Mononuclear cell (primary cell): Measurements from ENCODE around the gene TSC2. TPM values are rescaled to one million over a fixed set of nuclear protein-coding genes. Genes with fewer than 3 reads are reported as not detected.
"Not testable (repeated sequence)": the region's sequence is repeated elsewhere in the genome, so short reads cannot be mapped to it uniquely, and the experiment has no call there.

Source experiments
- H3K27me3 ChIP-seq: 2 replicates; pipeline ENCODE4 v1.6.0; 2011; ENCODE audit warnings: low read length, control low read depth; ENCODE audit not compliant: insufficient read depth
- H3K4me1 ChIP-seq: 2 replicates; pipeline ENCODE4 v1.5.1; 2011; ENCODE audit warnings: mild to moderate bottlenecking, low read length, control low read depth; ENCODE audit not compliant: insufficient read depth
- H3K4me3 ChIP-seq: 2 replicates; pipeline ENCODE4 v1.5.1; 2011; ENCODE audit warnings: mild to moderate bottlenecking, low read length, moderate library complexity
- H3K9me3 ChIP-seq: 2 replicates; pipeline ENCODE4 v1.5.1; 2011; ENCODE audit warnings: low read depth, mild to moderate bottlenecking, control low read depth, low read length
- total RNA-seq: library from RNA; depleted of rRNA; stranded (reverse); fragments of >200 nt; gene quantifications from one replicate; pipeline ENCODE4 v1.2.3, GENCODE V29; 2012

TSC2 gene
- total RNA-seq, 1 donor, result 28.3 TPM

GRCh38 chr16:2126928-2127556, 79.3 kb downstream of the TSC2 start:
- not testable (repeated sequence) for H3K27me3 ChIP-seq, H3K9me3 ChIP-seq, H3K4me3 ChIP-seq
- H3K4me1 ChIP-seq, result peaks cover 14% of the 10 kb centered on the region

GRCh38 chr16:2127630-2128280, 80.0 kb downstream of the TSC2 start:
- not testable (repeated sequence) for H3K9me3 ChIP-seq, H3K4me3 ChIP-seq, H3K27me3 ChIP-seq
- peaks cover 14% of the 10 kb centered on the region for H3K4me1 ChIP-seq

GRCh38 chr16:2129251-2129650, 81.5 kb downstream of the TSC2 start:
- not testable (repeated sequence) for H3K4me3 ChIP-seq, H3K9me3 ChIP-seq, H3K27me3 ChIP-seq
- H3K4me1 ChIP-seq, result peaks cover 14% of the 10 kb centered on the region

- H3K9me3 ChIP-seq, result not testable (repeated sequence)
Observed at GRCh38 chr16:2129890-2130447, 82.2 kb downstream of the TSC2 start.

GRCh38 chr16:2133797-2134196, 86.0 kb downstream of the TSC2 start:
- H3K27me3 ChIP-seq, H3K4me3 ChIP-seq, H3K9me3 ChIP-seq, H3K4me1 ChIP-seq: not testable (repeated sequence)

More at GRCh38 chr16:2129890-2130447, 82.2 kb downstream of the TSC2 start:
- not testable (repeated sequence) for H3K27me3 ChIP-seq, H3K4me3 ChIP-seq
- H3K4me1 ChIP-seq, result peaks cover 12% of the 10 kb centered on the region

GRCh38 chr16:2135071-2135470, 87.3 kb downstream of the TSC2 start:
- peak overlapping the region; percentile 16 for H3K4me3 ChIP-seq
- H3K27me3 ChIP-seq, H3K9me3 ChIP-seq, H3K4me1 ChIP-seq: not testable (repeated sequence)

- H3K27me3 ChIP-seq, H3K9me3 ChIP-seq, H3K4me1 ChIP-seq: not testable (repeated sequence)
- peak within 1 kb of the TSS; percentile 26 for H3K4me3 ChIP-seq
Observed at GRCh38 chr16:2135770-2136490, 88.1 kb downstream of the TSC2 start, which contains the start of gene PKD1. PKD1 (minus strand) TSS chr16:2135898; CDS start chr16:2135689, 209 bp downstream.

Other genes starting within 250 kb of the TSC2 start
- gene HAGH, start 221.2 kb upstream of the TSC2 start, total RNA-seq, result 14.3 TPM
- 7.0 TPM for gene FAHD1, start 220.8 kb upstream of the TSC2 start, total RNA-seq
- not detected for gene MEIOB, start 175.8 kb upstream of the TSC2 start, total RNA-seq
- gene HS3ST6, start 129.6 kb upstream of the TSC2 start, total RNA-seq, result not detected
- gene MSRB1, start 104.8 kb upstream of the TSC2 start, total RNA-seq, result 5.8 TPM
- not detected for gene RPL3L, start 93.3 kb upstream of the TSC2 start, total RNA-seq
- gene NDUFB10, start 88.4 kb upstream of the TSC2 start, total RNA-seq, result 57.1 TPM
- 2,256 TPM for gene RPS2, start 83.2 kb upstream of the TSC2 start, total RNA-seq
- not detected for gene RNF151, start 81.1 kb upstream of the TSC2 start, total RNA-seq
- 6.4 TPM for gene TBL3, start 75.9 kb upstream of the TSC2 start, total RNA-seq
- gene NOXO1, start 66.5 kb upstream of the TSC2 start, total RNA-seq, result not detected
- 9.0 TPM for gene GFER, start 63.8 kb upstream of the TSC2 start, total RNA-seq
- 2.9 TPM for gene SYNGR3, start 58.0 kb upstream of the TSC2 start, total RNA-seq
- gene ZNF598, start 38.2 kb upstream of the TSC2 start, total RNA-seq, result 18.6 TPM
- not detected for gene NPW, start 28.2 kb upstream of the TSC2 start, total RNA-seq
- gene NHERF2, start 21.1 kb upstream of the TSC2 start, total RNA-seq, result 0.84 TPM
- 3.1 TPM for gene NTHL1, start 151 bp upstream of the TSC2 start, total RNA-seq
- 49.6 TPM for gene PKD1, start 87.9 kb downstream of the TSC2 start, total RNA-seq
- not detected for gene RAB26, start 100.6 kb downstream of the TSC2 start, total RNA-seq
- 17.9 TPM for gene TRAF7, start 107.8 kb downstream of the TSC2 start, total RNA-seq
- gene CASKIN1, start 148.6 kb downstream of the TSC2 start, total RNA-seq, result not detected
- gene MLST8, start 157.5 kb downstream of the TSC2 start, total RNA-seq, result 11.0 TPM
- gene BRICD5, start 162.9 kb downstream of the TSC2 start, total RNA-seq, result 0.84 TPM
- 9.8 TPM for gene PGP, start 166.9 kb downstream of the TSC2 start, total RNA-seq
- 14.0 TPM for gene E4F1, start 175.6 kb downstream of the TSC2 start, total RNA-seq
- gene DNASE1L2, start 188.5 kb downstream of the TSC2 start, total RNA-seq, result 0.21 TPM
- gene ECI1, start 203.6 kb downstream of the TSC2 start, total RNA-seq, result 10.5 TPM
- gene RNPS1, start 220.1 kb downstream of the TSC2 start, total RNA-seq, result 156 TPM